Measurements from ENCODE around the gene MYH9. TPM values are rescaled to one million over a fixed set of nuclear protein-coding genes. Genes with fewer than 3 reads are reported as not detected.
A peak's percentile ranks its signal among the peaks of the same experiment; 100 is the strongest.
"Not testable (repeated sequence)": the region's sequence is repeated elsewhere in the genome, so short reads cannot be mapped to it uniquely, and the experiment has no call there.

Gene MYH9
- total RNA-seq, 4 donors from 2014 or later, result 216 to 339 (median 246) TPM

DNA sequence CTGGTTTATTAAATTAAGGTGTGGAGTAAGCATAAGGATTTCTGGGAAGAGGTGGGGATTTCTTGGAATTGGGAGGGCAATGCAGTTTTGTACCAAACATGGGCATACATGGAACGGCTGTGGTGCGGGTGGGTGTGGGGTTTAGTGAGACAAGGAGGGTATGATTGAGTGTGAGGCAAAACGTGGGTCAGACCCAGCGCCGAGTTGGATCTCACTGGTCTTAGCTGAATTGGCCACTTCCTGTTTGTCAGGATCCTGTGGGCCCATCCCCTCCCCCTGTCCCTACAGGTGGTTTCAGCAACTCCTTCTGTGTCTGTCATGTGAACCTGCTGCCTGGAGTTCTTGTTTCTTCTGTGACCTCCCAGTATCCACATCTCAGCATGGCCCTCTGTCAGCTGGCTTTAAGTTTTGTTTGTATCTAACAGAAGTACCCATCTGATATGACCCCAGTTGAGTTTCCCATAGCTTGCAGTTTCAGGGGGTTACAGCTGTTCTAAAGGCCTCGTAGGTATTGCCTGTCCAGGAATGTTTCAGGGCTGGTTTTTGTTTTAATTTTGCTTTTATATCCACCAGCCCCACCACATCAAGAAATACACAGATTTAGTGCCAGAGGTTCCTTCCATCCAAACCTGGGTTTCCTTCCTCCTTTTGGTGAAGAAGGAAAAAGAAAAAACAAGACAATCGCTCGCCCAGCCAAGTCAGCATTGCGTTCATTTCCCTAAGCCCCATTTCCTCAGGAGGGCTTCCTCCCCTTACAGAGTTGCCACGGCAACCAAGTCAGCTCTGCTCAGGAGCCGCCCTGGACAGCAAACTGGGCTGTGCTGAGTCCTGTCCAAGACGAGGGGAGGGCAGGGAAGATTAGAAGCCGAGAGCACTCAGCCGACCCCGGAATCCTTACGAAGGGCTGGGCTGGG, 128.8 kb downstream of the MYH9 start:
- Histone ChIP-seq H3K27ac (peak overlapping the region in 3 of 4 donors; percentile 41 to 55 (median 51)), H3K4me1 (peaks cover 21 to 50% (median 32%) of the 10 kb centered on the region in 3 donors), H3K27me3 (no peaks in the 10 kb centered on the region), H3K4me3 (no peak overlapping the region), H3K36me3 (peaks cover 0 to 69% (median 5%) of the 10 kb centered on the region in 3 donors), H3K9me3 (no peaks in the 10 kb centered on the region)
- TF ChIP-seq, protein P1, sequence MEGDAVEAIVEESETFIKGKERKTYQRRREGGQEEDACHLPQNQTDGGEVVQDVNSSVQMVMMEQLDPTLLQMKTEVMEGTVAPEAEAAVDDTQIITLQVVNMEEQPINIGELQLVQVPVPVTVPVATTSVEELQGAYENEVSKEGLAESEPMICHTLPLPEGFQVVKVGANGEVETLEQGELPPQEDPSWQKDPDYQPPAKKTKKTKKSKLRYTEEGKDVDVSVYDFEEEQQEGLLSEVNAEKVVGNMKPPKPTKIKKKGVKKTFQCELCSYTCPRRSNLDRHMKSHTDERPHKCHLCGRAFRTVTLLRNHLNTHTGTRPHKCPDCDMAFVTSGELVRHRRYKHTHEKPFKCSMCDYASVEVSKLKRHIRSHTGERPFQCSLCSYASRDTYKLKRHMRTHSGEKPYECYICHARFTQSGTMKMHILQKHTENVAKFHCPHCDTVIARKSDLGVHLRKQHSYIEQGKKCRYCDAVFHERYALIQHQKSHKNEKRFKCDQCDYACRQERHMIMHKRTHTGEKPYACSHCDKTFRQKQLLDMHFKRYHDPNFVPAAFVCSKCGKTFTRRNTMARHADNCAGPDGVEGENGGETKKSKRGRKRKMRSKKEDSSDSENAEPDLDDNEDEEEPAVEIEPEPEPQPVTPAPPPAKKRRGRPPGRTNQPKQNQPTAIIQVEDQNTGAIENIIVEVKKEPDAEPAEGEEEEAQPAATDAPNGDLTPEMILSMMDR (IDR thresholded peaks at IDR 0.05), result no peak
- no peak for DNase-seq
- intact Hi-C loops (cut with DNase I), result no loop called here
- 38 to 60% methylated on average over 12 to 16 of the region's 16 CpGs for WGBS, 2 donors

DNA sequence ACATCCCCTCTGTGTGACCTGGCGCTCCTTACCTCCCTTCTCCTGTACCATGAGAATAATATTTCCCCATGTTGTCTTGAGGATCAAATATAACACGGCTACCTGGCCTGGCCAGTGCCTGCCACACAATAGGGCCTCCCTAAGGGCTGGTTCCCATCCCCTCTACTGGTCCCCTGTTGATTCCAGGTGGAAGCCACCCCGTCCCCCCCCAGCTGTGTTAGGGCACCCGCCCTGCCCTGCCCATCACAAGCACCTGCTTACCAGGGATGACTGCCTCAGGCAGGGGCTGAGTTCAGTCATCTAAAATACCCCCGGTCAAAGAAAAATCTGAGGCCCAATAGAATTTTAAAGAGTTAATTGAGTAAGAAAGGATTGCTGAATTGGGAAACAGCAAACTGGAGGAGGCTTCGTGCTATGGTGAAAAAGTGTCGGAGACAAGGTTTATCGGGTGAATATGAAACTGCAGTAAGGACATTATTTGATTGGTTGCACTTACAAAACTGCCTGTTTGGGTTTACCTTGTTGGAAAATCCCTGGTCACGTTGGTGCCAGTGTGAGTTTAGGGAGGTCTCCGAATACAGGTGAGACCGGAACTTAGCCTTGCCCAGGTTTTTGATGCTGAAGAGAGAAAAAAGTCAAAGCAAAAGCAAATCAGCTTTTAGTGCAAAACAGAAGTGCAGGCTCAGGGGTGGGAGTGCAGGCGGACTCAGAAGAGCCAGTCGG, 129.7 kb downstream of the MYH9 start:
- Histone ChIP-seq H3K4me3 (no peak overlapping the region), H3K4me1 (peaks cover 29 to 59% (median 39%) of the 10 kb centered on the region in 3 donors), H3K36me3 (peaks cover 0 to 62% (median 5%) of the 10 kb centered on the region in 3 donors), H3K27me3 (no peaks in the 10 kb centered on the region), H3K27ac (peak overlapping the region in 3 of 4 donors; percentile 41 to 55 (median 51)), H3K9me3 (no peaks in the 10 kb centered on the region)
- no peak for DNase-seq
- TF ChIP-seq, protein P1 (IDR thresholded peaks at IDR 0.05), result no peak
- TF ChIP-seq POLR2A (IDR thresholded peaks at IDR 0.05), result no peak
- intact Hi-C loops (cut with DNase I), result no loop called here
- WGBS, 2 donors, result 83% methylated on average over 9 to 11 of the region's 13 CpGs

DNA sequence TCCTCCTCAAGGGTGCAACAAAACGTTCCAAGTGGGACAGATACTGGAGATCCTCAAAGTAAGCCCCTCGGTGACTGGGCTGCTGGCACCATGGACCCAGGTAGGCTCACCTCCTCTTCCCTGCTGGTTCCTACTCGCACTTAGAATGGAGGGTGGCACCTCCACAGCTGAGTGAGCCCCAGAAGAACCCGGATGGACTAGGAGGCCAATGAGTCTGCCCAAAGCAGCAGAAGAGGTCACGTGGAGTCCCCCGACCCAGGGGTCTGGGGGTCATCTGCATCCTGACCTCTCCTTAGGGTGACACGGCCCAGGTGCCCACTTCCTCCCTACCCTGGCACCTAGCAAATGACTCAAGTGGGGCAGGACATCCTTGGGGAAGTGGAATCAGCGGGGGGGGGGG, 130.5 kb downstream of the MYH9 start:
- H3K4me1 ChIP-seq, result peaks cover 30 to 67% (median 43%) of the 10 kb centered on the region in 3 donors
- H3K27ac ChIP-seq, result peak overlapping the region in 1 of 4 donors; percentile 1
- WGBS, 2 donors, result 77 to 100% methylated on average over 2 to 7 of the region's 8 CpGs
- no peaks in the 10 kb centered on the region for H3K9me3 ChIP-seq
- DNase-seq, result no peak
- no peak overlapping the region for H3K4me3 ChIP-seq
- no peaks in the 10 kb centered on the region for H3K27me3 ChIP-seq
- TF ChIP-seq, protein P1 (IDR thresholded peaks at IDR 0.05), result no peak
- no peak for TF ChIP-seq POLR2A (IDR thresholded peaks at IDR 0.05)
- intact Hi-C loops (cut with DNase I), result no loop called here
- H3K36me3 ChIP-seq, result peaks cover 0 to 55% (median 0%) of the 10 kb centered on the region in 3 donors

DNA sequence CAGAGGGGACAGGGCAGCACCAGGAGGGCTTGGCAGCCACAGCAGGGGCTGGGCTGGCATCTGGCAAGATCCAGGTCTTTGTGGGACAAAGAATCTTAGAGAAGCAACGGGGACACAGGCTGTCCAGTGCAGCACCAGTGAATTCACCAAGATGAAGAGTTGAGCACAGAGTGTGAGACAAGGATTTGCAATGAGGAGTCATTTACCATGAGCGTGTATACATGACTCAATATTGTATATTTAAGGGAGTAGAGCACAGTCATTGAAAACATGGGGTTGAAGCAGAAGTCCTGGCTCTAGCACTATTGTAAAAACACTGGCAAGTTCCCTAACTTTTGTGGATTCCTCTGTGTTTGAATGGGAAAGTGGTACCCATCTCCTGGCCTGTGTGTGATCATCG, 131.3 kb downstream of the MYH9 start:
- TF ChIP-seq, protein P1 (IDR thresholded peaks at IDR 0.05), result no peak
- no peak for TF ChIP-seq POLR2A (IDR thresholded peaks at IDR 0.05)
- WGBS, 2 donors, result 74 to 81% methylated on average over 3 of the region's 3 CpGs
- H3K27me3 ChIP-seq, result no peaks in the 10 kb centered on the region
- no peaks in the 10 kb centered on the region for H3K9me3 ChIP-seq
- H3K36me3 ChIP-seq, result peaks cover 0 to 46% (median 0%) of the 10 kb centered on the region in 3 donors
- no peak overlapping the region for H3K4me3 ChIP-seq
- peak overlapping the region in 2 of 4 donors; percentile 38 to 54 for H3K27ac ChIP-seq
- intact Hi-C loops (cut with DNase I), result no loop called here
- DNase-seq, result no peak
- peaks cover 30 to 75% (median 47%) of the 10 kb centered on the region in 3 donors for H3K4me1 ChIP-seq

DNA sequence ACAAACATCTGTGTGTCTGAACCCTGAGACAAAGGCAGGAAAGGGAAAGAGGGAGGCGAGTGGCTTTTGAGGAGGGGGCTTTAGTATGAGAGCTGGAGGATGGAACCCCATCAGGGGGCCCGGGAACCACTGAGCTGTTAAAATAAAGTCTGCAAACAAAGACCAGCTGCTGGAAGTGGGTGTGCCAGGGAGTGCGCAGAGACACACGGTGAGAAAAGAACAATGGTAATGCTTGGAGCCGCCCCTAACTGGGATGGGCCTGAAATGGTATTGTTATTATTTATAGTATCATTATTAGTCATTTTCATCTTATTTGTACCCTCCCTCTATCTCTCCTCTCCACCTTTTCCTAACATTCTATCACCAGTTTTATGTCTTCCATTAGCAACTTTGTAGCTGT, 132.2 kb downstream of the MYH9 start:
- WGBS, 2 donors, result no CpG with 5 or more reads among the region's 5 CpGs
- H3K27me3 ChIP-seq; H3K9me3 ChIP-seq; DNase-seq; intact Hi-C loops (cut with DNase I): not testable (repeated sequence)
- Histone ChIP-seq H3K36me3 (peaks cover 0 to 37% (median 0%) of the 10 kb centered on the region in 3 donors), H3K4me1 (peaks cover 30 to 84% (median 53%) of the 10 kb centered on the region in 3 donors), H3K27ac (peak overlapping the region in 3 of 4 donors; percentile 78 to 93 (median 81)), H3K4me3 (peak overlapping the region in 2 of 4 donors; percentile 6 to 66)

All from esophagus squamous epithelium (tissue), 5 donors.